Effector CD4-positive, alpha-beta T cell (primary cell): ENCODE data around the gene MINDY2.

Source experiments
- DNase-seq: peaks from one replicate; pipeline ENCODE4 v3.0.0-alpha.2; 2020
- total RNA-seq: gene quantifications from one replicate; lab custom pipeline; 2026; lab: John Stamatoyannopoulos, UW

Gene MINDY2, protein sequence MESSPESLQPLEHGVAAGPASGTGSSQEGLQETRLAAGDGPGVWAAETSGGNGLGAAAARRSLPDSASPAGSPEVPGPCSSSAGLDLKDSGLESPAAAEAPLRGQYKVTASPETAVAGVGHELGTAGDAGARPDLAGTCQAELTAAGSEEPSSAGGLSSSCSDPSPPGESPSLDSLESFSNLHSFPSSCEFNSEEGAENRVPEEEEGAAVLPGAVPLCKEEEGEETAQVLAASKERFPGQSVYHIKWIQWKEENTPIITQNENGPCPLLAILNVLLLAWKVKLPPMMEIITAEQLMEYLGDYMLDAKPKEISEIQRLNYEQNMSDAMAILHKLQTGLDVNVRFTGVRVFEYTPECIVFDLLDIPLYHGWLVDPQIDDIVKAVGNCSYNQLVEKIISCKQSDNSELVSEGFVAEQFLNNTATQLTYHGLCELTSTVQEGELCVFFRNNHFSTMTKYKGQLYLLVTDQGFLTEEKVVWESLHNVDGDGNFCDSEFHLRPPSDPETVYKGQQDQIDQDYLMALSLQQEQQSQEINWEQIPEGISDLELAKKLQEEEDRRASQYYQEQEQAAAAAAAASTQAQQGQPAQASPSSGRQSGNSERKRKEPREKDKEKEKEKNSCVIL
- 57.4 reads per million, percentile 71 among the genes with 10 or more reads in this experiment for total RNA-seq

DNA sequence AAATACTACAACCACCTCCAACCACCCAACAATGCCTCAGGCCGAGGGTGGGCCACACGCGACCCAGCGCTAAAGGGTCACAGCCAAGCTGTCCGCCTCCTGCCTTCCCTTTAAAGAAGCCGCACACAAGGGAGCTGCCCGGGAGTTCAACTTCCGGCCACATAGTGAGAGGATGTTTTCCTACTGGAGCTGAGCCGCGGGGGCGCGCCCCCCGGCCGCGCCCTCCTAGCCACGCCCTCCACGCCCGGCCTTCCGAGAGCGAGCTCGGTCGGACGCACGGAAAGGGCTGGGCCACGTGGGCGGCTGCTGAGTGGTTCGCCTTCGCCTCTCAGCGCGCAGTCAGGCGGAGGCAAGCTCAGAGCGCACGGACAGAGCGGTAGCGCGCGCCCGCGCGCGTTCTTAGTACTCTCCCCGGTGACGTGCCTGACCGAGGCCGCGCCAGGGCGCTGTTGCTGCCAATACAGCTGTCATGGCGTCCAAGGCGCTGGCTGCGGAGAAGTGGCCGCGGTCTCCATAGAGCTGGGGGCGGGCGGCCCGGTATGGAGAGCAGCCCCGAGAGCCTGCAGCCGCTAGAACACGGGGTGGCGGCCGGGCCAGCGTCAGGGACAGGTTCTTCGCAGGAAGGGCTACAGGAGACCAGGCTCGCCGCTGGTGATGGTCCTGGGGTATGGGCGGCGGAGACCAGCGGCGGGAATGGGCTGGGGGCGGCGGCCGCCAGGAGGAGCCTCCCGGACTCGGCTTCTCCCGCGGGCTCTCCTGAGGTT is at the start of gene MINDY2:
Gene MINDY2, plus strand, starts transcription at position 446 of the 764 bp plus-strand sequence. Its CDS starts 94 bp downstream, at position 540.
- DNase-seq = peak; percentile 90

DNA sequence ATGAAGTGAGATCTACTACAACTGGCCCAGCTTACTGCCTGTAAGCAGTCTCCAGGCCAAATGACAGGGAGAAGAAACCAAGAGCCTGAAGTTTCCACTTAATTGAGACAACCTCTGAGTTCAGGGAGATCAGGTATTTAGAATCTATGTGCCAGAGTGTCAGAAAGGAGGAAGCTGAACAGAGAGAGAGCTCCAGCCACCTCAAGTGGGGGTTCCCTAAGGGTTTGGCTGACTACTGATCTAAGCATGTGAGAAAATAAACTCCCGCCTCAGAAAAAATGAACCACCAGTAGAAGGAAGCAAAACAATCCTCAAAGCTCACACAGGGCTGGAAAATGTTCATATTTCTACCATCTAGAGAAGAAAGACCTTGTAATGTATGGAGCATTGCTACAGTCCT is 46.6 kb upstream of the MINDY2 start:
- no peak for DNase-seq

DNA sequence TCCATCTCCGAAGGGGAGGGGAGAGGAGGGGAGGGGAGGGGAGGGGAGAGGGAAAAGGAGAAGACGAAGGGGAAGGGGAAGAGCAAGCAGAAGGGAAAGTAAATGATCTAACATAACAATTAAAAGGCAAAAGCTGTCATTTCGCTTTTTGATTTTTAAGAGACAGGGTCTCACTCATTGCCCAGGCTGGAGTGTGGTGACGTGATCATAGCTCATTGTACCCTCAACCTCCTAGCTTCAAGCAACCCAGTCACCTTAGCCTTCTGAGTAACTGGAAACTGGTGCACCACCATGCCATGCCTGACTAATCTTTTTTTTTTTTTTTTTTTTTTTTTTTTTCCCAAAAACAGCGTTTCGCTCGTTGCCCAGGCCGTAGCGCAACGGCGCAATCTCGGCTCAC is 44.2 kb upstream of the MINDY2 start:
- no peak for DNase-seq

DNA sequence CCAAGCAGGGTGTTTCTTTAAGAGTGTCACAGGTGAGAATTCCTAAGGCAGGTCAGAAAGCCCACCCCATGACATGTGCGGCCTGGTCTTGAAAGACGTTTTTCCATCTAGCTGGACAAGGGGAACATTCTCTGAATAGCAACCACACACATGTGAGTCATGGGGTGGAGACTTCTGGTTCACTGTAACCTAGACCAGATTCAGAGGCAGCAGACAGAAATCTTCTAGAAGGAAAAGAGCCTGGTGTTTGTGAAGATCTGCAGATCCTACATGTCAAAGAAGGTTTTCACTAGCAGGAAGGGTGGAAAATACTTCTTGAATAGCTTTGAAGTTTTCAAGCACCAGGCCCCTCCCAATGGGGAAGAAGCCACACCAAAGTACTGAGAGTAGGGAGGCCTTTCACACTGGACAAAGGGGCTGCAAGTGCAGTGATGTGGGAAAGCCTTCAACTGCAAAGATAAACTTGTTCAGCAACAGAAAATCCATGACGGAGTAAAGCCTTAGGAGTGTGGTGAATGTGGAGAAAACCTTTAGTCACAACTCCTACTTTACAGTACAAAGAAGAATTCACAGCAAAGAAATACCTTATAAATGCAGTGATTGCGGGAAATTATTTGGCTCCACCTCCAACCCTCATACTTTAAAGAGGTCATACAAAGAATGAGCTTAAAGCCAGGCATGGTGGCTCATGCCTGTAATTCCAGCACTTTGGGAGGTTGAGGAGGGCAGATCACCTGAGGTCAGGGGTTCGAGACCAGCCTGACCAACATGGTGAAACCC is 39.2 kb upstream of the MINDY2 start:
- DNase-seq = no peak

DNA sequence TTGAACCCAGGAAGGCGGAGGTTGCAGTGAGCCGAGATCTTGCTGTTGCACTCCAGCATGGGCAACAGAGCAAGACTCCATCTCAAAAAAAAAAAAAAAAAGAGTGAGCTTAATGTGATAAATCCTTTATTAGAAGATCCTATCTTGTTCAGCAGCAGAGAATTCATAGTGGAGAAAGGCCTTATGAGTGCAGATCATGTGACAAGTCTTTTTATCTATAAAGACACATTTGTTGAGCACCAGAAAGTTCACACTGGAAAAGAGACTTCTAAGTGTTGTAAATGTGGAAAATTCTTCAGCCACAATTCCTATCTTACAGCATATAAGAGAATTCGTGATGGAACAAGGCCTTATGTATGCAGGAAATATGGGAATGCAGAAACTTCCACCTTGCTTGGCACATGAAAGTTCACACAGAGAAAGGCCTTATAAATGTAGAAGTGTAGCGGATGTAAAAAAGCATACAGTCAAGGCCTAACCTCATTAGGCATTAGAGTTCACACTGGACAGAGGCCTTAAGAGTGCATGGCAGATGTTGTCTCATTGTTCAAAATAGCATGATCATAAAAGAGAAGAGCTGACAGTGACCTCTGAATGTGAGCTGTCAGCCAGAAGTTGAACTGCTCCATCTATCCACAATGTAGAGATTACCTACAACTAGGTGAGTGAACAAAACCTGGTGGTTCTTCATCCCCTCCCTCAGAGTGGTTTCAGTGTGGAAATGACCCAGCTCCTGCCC is 38.3 kb upstream of the MINDY2 start:
- DNase-seq = no peak

DNA sequence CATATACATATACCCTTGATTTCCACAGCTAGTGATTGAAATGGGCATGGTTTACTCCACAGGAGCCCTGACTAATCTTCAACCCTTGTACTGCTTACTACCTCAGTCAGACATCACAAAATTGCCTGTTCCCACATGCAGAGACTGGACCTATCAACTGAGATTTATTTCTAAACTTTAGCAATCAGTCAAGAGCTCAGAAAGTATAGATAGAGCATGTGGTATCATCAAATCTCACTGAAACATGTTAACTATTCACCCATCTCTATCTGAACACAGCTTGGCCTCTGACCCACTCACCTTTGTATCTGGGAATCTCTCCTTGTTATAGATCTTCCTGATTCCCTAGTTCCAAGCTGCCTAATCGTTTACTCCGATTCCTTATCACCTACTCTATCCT is 36.2 kb upstream of the MINDY2 start:
- no peak for DNase-seq

DNA sequence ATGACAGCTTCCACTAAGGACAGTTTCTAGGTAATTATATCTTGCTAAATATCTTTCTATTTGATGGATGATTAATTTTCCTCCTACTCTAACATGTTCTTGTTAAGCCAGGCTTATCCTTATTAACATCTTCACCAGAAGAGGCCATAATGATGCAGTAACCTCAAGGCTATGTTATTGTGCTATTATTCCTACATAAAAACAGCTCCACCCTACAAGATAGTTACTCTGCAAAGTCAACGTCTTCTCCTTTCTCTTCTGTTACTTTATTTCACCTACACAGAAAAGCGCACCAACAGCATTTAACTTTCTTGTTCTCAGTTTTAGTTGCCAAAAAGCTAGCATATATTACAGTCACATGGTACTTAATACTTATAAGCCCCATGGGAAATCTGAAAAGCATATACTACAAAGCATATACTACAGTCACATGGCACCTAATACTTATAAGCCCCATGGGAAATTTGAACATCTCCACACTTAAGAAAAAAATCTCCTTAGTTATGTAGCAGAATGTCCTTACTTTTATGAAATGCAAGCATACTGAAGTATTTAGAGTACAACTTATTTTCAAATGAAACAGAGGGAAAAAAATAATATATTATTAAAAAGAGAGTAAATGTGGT is 35.0 kb upstream of the MINDY2 start:
- no peak for DNase-seq

DNA sequence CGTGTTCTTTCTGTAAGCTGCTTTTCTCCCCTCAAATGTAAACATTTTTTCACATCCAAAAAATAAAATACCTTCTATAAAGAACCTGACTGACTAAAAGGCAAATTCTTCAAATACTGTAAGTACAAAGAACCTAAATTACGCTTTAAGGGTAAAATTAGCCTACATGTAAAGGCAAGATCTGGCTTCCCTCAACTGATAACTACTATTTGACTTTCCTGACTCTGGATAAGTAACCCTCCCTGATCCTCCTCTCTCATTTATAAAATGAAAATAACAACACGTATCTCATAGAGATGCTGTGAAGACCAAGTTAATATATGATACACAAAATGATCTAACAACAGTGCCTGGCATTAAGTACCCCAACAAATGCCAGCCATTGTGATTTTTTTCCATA is 33.8 kb upstream of the MINDY2 start:
- DNase-seq = no peak

DNA sequence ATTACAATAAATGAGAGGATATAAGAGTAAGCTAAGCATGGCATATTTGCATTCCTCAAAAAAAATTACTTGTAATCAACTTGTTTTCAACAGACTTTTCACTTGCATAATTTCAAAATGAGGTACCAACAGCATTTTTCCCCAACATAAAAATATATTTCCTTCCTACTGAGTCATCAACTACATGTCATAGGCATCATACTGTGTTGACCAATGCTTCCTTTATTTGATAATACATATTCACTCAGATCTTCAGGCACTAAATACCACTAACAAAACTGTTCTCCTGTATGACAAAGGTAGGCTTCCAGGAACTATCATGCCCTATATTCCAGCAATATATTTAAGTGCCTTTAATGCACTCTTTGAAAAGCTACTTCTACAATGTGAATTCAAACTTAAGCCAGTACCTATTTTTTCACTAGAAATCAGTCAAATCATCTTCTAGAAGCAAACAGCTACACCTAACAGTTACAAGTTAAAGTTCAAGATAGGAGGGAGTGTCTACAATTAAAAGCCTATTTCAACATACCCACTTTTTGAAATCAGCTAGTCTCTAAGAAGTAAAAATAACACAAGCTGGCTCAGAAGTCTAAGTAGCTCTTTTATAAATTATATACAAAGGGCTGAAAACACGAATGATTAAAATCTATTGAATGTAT is 32.9 kb upstream of the MINDY2 start:
- no peak for DNase-seq

DNA sequence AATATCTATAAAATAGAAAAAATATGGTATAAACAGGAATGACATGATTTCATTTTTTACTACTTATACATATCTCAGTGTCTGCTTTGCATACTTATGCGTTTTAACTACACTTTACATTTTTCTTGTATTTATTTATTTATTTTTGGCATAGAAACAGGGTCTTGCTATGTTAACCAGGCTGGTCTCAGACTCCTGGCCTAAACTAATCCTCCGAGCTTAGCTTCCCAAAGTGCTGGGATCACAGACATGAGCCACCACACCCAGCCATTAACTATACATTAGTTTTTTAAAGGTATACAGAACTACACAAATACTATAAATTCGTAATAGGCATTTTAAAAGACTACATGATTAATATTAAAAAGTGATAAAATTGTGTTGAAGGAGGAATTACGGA is 30.7 kb upstream of the MINDY2 start:
- no peak for DNase-seq

DNA sequence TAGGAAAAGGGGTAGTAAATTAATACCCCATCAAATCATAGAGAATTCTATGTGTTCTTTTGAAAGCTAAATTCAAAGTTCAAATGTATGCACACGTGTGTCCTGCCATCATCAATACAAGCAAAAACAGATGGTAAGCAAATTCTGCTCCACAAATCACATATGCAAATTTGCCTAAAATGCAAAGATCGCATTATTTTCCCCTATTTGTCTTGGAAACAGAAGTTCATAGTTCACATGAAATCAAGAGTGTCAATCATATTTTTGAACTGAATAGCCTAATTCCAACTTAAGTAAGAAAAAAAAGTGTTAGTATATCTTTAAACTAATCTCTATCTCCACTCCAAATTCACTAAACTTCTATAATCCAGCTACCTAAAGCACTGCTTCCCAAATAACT is 30.1 kb upstream of the MINDY2 start:
- DNase-seq = no peak

DNA sequence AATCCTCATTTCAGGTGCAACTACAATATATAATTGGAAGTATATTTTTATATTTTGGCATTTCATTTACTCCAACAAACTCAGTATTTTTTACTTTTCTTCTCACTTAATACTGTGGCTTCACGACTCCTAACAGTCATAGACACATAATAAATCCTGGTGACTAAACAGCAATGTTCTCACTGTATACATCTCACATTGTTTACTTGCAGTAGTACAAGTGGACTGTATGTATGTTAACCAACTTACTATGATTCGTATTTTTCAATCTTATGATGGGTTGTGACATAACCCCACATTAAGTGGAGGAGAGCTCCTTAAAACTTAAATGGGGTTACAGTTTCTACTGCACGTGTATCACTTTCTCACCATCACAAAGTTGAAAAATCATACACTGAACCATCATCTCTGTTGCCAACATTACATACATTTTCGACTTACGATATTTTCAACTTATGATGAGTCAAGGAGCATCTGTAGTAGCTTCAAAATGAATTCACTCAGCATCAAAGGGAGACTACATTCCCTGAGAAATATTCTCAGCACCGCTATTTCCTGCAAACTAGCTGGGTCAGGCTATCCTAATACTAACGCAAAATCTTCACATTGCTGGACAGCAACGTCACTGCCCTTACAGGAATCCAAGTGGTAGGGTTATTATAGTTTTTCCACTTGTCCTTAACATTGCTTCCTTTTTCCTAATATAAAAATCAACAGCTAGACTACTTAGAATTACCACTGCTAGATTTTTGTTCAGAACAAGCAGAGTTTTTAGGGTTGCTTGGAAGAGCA is 28.9 kb upstream of the MINDY2 start:
- DNase-seq = no peak

DNA sequence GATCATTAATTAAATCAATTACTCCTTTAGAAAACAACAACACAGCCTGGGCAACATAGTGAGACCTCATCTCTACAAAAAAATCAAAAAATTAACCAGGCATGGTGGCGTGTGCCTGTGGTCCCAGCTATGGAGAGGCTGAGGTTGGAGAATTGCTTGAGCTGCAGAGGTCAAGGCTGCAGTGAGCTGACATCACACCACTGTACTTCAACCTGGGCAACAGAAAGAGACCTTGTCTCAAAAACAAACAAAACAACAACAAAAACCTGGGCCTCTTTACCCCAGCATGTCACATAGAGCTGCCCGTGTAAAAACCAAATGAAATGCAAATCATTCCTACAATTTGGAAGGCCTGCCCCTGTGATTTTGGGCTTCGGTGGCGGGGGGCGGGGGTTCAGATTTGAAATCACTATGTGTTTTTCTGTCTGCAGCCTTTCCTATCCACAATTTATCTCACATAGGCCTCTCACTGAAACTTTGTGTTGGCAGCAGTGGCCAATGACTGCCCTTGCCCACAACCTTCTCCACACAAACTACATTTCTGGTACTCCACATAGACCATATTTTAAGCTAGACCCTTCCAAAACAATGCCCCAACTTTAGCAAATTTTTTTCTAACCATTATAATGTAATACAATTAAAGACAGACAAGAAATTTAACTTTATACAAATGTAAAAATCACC is 28.1 kb upstream of the MINDY2 start:
- DNase-seq = no peak

DNA sequence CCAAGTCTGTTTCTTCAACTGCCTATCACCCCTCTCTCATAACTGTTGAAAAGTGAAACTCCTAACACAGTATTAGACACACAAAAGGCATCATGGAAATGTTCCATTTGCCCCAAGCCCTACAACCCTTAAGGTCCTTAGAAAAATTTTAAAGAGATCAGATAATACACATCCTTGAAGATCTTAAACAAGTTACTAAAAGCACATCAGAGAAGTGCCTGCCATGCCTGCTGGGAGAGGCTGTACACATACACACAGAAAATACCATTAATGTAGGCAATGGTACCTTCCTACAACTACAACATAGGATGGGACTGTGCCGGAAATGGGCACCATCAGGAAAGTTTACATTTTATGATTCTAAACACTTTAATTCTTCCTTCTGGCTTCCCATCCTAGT is 24.9 kb upstream of the MINDY2 start:
- DNase-seq = no peak

DNA sequence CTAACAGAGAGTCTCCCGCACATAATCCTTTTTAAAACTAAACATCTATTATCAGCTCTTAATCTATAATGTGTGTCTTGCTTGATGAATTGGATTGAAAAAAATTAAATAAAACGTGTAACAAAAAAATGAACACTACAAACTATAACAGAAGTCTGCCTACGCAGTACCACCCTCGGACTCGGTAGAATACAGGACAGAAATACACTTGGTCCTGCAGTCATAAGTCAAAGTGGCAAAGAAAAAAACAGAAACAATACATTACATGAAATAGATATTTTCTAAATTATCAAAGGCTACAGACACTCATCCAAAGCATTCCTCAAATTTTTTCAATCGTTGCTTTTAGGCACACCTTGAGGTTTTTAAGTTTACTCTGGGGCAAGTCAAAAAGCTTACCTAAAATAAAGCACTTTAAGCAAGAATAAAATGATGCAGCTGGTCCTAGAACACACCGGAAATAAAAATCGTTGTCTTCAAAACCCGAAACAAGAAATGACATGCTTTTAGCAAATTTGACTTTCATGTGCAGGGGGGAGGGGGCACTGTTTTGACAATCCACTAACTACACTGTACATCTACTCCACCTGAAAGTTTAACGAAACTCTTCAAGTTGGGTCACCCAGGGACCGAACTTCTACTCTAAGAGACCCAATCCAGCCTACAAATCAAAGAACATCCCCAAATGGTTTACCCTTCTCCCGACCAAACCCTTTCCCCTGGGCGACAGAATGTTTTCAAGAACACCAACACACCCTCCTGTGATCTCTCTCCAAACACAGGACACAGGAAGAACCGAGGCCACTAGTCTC is 22.9 kb upstream of the MINDY2 start:
- peak; percentile 26 for DNase-seq

DNA sequence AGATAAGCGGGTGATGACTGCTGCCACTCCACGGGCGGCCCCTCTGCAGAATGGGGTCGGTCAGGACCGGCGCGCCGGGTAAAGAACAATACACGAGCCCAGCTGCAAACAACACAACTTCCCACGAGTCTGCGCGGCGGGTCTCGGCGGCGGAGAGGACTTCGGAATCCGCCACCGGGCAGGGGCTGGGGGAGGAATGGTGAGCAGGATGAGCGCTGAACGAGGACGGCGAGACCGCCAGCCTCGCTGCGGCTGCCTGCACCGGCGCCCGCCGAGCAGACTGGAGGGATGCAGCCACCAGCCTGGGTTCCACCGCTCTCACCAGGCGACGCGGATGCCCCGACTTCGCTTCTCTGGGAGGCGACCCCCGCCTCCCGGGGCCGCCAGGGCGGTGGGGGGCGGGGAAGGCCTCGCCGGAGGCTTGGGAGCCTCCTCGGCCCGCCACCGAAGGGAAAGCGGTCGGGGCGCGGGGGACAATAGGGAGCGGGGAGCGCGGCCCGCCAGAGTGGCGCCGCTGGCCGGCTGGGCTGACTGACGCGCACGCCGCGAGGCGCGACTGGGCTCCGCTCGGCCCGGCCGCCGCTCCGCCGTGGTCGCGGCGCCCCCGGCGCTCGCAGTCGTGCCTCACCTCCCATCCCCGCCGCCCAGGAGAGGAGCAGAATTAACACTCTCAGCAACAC is 22.1 kb upstream of the MINDY2 start:
- DNase-seq = peak; percentile 16

DNA sequence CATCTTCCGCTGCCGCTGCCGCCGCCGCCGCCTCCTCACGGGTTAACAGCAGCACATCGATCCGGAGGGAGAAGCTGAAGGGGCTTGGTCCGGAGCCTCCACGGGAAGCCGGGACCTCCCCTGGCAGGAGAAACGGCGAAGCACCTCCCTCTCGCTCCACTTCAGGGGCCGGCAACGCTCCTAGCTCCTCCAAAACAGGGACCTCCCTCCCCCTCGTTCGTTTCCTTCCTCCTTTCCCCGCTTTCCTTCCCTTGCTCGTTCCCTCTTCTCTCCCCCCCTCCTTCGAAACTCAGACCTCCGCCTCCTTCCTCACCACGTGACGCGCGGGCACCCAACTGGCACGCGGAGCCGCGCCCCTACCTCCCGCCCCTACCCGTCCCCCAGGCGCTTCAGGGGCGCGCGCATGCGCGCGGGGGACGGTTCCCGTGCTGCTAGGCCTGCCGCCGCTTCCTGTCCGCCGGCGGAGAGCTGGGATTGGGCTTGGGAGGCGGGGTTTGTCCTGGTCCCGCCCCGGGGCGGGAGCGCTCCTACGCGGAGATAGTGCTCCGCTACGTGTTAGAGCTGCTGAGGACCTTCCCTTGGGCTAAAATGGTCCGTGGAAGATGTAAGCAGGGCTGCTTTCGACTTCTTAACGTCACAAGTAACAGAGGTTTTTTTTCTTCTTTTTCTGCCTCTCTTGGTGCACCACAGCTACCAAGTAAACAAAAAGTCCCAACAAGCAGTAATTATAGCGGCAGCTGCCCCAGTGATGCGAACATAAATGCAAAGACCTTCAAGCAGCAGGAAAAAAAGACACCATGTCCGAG is 21.4 kb upstream of the MINDY2 start, which contains the start of gene ADAM10:
Gene ADAM10, minus strand, starts transcription at position 176 of the 806 bp plus-strand sequence. Its CDS starts 173 bp downstream, at position 3.
- peak; percentile 97 for DNase-seq
